GM18519 (cell line): ENCODE results near the gene ANKRD6.

Experiments used
- ATAC-seq: cut with Tn5 transposase; IDR thresholded peaks from one replicate; pipeline ENCODE4 v1.9.1; 2021; ENCODE audit warnings: mild to moderate bottlenecking, moderate library complexity; ENCODE audit not compliant: unreplicated experiment, low FRiP score

The ANKRD6 gene

DNA sequence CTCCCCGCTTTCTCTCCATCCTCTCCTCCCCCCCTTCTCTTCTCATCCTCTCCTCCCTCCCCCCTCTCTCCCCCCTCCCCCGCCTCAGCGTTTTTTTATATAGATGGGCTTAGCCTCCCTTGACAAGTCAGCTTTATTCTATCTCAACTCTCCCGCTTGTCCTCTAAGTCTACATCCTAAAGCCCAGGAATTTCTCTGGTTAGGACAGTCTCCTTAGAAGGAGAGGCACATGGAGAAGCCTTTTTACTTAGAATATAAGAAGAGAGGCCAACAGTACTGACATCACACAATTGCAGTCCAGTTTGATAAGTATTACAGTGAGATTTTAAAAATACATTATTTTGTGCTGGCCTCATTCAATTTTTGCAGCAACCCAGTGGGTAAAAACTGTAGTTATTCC is 122.1 kb downstream of the ANKRD6 start:
- ATAC-seq: no peak

DNA sequence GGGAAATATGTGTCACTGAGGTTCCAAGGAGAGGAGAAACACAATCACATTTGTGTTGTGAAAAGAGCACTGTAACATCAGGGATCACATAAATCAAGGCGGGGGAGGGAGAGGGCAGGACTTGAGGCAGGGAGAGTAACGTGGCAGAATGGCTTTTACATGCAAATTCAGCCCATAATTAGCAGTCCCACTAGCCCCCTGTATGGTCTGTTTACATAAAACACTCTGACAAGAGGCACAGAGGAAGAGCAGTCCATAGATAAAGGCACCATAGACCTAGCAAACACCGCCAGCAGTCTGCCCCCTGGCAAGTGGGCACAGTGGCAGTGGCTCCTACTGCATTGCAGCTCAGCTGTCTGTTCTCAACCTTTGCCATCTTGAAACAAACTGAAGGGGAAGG is 122.9 kb downstream of the ANKRD6 start:
- ATAC-seq: no peak

DNA sequence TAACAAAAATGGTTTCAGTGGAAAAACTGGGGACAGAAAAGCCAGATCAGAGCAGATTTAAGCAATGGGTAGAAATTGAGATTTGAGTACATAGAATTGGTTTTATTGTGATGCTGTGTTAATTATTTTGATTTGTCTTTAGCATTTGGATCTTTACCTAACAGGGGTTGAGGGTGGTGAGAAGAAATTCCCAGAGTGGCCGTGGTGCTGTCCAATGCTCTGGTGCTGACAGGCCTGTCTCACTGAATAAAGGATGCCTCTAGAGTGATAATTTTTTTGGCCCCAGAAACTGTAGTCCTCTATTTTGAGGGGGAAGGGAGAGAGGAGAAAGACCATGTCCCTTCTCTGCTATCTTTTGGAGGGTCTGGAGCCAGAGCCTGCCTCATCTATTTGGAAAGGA is 126.5 kb downstream of the ANKRD6 start:
- ATAC-seq: no peak

DNA sequence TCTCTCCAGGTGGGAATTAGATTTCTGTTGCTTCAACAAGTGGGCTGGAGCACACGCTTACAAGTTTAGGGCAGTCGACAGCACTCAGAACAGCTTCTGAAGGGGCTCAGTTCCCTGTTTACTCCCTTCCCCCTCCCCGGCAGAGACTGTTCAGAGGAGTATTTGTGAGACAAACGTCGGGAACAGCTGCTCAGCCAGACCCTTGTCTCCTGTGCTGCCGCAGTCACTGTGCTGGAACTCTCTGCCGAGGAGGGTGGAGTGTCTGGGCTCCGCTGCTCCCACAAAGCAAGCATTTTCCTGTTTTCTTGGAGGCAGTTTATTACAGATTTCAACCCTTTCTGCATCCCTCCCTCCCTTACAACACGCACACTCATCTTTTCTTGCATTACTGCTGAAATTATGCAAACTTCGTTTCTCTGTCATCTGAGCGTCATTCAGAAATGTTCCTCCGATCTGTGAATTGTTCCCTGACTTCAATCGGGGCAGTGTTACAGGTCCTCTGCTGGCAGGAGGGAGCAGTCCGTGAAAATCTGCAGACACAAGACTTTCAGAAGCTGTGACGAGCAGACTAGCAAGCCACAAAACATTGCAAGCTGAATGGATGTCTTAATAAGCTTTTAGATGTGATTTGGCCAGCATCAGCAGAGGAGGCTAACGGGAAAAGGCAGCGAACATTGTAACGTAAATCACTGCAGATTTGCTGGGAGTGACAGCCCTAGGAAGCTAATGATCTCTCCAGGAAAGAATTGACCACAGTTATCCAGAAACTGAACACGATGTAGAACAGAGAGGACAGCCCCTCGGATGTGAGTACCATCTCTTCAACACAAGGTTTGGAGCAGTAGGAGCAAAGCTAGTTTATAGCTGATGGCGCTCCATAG is 129.4 kb downstream of the ANKRD6 start:
- no peak for ATAC-seq

DNA sequence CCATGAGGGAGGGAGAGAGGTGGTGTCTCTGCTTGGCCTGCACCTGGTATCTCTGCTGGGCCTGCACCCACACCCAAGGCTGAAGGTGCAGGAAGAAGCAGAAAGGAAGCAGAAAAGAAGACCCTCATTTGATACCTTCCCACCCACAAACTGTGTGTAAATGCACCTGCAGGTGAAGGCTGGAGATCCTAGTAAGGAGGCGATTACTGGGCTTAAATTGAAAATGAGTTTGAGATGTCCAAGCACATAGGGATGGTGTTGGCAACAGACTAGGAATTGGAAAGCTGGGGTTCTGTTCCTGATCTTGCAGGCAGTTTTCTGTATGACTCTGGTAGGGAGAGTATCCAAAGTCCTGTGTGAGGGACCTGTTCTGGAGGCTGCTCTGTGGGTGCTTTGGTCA is 130.9 kb downstream of the ANKRD6 start:
- ATAC-seq: no peak

DNA sequence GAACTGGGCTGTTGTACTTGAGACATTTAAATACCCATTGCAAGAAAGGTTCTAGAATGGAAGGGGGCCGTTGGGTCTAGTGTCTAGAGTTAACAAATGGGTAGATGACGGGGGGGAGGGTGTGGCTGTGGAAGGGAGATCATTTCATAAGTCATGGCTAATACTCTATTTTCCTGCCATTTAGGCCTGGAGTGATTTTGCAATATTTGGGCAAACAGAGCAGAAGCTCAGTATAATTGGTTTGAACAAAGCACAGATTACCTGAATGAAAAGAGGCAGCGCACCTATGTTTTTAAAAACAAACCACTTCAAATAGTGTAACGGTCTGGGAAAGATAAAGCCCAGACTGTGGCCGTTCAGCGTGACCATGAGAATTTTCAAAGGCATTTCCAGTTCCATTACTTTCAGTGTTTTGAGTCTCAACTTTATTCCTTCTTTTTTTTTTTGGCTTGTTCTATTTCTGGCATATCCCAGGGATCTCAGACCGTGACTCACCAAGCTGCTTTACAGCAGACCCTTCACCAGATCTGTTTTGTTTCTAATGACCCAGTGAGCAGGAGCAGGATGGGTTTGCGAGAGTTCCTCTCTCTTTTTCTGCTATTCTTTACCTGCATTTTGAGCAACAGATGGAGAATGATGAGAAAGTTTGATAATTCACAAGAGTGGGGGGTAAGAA is 131.9 kb downstream of the ANKRD6 start:
- ATAC-seq: no peak

DNA sequence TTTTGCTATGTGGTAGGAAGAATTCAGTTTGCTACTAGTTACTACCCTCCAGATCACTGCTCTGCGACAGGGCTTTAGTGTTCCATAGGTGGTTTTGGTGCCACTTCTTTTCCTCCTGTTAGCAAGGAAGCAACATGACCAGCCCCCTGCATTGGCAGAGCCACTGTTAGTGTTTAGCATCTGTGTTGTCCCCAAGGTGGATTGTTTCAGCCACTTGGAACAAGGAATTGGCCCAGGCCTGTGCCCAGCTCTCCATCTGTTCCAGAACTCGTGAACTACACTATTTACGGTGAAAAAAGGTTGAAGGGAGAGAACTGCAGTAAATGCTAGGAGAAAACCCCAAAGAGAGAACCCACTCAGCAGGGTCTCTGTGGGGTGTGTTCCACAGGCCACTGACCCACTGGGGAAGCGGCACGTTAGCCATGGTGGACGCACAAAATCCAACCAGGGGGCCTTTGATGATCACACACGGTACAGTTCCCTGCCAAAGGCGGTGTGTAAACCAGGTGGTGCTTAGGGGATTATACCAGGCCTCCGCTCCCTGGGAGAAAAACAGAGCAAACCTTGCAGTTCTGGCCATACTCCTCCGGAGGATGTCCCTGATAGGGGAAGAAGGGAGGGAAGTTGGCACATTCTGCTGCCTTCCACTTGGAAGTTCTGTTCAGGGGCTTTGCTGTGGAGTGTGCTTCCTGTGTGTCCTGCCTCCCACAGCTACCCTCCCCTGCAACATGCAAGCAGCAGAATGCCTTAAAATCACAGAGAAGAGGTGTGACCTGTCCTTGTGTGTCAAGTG is 133.3 kb downstream of the ANKRD6 start:
- ATAC-seq: no peak

DNA sequence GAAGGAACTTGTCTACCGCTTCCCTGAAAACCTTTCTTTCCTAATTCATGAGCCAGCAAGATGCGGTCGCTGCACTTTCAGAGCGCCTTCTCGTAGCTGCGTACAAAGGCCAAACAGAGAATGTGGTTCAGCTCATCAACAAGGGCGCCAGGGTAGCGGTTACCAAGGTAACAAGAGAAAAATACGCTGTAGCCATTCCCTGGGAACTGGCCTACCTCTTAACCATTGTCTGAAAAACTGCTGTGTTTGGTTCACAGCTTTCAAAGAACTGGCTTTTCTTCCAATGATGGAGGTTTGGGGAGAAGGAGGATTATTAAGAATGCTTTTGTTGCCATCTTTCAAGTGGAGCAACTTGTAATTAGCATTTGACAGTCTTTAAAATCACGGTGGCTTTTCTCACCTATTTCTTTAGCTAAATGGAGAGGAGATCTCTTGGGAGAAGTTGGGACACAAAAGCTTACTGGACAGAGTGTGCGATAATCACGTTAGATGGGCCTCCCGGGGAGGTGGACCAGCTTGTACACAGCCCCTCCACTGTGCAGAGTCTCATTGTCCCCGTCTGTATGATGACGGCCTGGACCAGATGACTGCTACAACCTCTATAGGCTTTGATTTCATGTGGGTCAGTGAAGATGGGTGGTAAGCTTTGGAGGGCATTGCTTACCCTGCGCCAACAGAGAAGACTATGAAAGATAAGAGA is 134.1 kb downstream of the ANKRD6 start:
- ATAC-seq: no peak

DNA sequence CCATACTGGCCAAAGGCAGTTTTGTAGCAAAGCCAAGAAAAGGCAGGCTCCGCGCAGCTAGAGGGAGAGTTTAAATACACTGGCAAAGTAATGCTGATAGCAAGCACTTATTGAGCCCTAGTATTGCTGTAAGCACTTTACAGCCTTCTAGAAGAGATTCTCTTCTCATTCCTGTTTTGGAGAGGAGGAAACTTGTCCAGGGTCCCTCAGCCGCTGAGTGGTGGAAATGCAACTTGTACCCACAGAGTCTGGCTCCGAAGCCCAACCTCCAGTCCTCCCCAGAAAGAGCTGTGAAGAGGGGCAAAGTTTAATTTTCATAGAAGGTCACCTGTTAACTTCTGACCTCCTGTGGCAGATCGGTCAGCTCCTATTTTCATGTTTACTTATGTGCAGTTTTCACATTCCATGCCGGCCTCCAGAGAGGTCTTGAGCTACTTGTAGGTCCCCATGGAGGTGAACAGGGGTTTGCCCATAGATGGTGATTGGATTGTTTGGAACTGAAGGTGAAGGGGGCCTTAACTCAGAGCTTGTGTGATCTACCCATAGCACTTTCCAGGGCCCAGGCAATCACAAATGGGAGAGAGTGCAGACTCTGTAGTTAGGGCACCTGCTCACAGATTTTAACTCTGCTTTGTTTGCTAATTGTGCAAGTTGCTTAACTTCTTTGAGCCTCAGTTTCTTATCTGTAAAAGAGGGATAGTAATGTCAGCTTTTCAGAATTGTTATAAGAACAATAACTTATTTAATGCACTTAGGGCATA is 134.9 kb downstream of the ANKRD6 start:
- ATAC-seq: no peak

DNA sequence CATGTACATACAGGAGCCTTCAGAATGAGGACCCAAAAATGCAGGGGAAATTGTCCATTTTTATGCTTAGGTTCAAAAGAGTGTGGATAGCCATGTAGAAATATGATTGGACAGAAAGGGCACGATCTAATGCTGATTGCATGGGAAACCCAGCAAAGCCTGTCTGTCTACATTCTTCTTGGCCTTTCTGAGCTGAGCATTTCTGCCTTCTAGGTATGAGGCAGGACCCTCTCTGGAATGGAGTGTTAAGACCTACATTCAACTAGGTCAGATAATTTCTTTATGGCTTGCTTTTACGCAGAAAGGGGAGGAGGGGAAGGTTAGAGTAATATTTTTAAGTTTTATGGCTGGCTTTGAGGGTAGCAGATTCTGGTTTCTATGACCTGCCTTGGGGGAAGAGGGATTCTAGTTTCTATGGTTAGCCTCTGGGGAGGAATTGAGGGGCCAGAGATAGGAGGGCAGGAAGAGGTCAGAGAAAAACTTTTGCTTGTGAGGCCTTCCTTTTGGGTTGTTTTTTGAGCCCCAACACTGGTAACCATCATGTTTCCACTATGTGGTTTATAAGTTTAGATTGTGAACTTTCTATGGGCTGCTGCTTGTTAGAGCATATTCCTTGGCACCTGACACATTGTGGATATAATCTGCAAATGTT is 142.1 kb downstream of the ANKRD6 start:
- ATAC-seq: no peak

DNA sequence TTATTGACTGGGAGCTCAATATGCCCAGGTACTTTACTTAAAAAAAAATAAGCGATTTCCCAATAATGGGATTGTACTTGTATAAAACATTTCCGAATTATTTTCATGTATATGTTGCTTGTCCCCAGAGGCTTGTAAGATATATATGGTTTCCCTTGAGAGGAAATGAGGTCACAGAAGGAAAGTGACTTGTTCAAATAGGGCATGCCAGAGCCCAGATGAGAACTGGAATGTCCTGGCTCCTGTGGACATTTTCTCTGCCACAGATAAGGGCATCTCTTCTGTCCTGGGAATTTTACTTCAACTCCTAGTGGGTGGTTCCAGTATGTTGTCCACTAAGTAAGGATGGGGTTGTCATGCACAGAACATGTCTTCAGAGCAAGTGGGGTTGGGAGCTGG is 142.6 kb downstream of the ANKRD6 start:
- no peak for ATAC-seq

DNA sequence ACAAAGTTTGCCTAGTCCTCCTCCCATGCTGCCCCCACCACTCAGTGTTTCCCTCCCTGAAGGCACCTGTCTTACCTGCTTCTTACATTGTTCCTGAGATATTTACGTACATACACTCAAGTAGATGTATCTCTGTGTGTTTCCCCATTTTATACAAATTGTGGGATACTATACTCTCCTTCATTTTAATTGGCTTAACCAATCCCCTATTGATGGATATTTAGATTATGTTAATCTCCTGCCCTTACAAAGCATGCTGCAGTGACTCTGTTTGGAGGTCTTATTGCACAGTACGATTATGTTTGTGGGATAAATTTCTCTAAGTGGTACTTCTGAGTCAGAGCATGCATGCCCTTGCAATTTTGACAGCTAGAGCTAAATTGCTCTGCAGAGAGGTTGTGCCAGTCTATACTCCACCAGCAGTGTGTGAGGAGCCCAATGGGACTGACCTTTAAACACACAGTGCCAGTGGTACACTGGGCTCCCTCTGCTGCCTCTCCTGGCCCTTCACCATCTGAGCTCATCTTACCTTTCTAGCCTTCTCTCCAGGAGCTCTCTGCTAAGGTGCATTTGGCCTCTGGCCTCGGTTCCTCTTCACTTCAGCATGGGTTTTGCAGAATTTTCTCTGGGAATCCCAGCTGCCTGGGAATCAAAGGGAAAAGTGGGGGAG is 148.2 kb downstream of the ANKRD6 start:
- ATAC-seq: no peak

DNA sequence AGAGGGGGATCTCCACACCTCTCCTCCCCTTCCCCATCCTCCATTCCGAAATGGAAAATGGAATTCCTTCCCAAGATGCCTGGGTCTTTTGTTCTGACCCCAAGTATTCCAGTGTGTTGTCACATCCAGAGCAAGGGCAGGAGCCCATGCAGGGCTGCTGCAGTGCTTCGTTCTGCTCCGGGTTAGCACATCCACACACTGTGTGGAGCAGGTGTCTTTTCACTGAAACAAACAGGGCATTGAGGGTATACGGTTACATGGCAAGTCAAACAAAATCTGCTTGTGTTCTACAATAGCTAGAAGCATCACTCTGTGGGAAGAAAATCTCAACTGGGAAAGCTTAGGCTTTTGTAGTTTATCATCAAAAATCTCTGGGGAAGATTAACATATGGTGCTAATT is 148.7 kb downstream of the ANKRD6 start:
- ATAC-seq: no peak

DNA sequence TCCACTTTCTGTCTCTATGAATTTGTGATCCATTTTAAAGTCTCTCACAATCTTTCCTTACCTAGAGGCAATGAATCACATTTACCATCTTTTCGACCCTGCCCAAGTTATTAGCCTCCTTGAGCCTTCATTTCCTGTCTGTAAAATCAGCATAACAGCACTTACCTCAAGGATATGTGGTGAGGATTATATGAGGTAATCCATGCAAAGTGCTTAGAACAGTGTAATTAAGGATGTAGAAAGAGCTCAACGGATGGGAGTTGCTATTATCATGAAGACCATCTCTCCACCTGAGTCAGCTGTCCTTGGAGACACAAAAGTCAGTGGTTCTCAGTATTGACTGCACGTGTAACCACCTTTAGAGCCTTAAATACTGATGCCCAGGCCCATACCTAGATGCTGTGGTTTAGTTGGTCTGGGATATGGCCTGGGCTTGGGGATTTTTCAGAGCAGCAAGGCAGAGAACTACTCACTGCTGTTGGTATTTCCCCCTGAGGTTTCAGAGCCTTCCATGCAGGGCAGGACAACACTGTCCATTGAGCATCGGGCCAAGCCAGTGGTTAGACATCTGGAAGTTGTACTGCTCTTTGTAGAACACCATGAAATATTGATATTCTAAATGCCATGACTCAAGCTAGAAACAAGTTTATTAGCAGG is 149.8 kb downstream of the ANKRD6 start:
- no peak for ATAC-seq

DNA sequence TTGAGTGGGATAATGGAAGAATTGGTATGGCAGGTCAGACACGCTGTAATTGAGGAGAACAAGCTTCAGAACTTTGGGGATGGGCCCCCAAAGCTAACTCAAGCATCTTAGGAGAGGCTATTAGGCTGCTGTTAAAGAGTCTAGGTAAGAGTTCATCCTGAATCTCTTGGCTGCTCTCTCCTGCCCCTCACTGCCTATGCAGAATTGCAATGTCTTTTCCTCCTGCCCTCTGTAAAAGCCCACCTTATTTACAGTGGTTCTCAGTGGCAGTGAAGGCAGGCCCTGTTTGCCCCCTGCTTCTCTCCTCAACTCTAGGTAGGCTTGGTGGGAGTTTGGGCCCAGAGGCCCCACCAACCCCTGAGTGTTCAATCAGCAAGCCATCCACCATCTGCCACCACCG is 150.6 kb downstream of the ANKRD6 start:
- ATAC-seq: no peak

DNA sequence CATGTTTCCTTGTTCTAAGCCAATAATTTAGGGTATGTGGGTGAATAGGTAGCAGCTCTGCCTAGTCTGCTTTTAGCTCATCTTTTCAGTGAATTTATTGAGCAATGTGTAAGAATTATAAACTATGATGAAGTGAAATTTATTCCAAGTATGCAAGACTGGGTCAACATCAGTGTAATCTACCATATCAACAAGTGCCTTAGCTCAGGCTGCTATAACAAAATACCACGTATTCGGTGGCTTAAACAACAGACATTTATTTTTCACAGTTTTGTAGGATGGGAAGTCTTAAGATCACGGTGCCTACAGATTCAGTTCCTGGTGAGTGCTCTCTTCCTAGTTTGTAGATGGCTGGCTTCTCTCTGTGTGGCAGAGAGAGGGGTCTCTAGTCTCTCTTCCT is 151.6 kb downstream of the ANKRD6 start:
- no peak for ATAC-seq

DNA sequence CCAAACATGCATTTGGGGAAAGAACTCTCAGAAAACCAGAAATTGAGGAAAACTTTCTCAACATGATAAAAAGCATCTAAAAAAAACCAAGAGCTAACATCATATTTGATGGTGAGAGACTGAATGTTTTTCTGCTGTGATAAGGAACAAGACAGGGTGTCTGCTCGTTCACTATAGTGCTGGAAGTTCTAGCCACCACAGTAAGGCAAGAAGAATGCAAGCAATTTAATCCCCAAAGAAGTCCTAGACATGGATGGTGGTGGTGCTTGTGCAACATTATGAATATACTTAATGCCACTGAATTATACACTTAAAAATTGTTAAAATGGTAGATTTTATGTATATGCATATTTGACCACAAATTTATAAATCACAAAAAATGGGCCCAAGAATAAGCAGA is 152.2 kb downstream of the ANKRD6 start:
- ATAC-seq: no peak

DNA sequence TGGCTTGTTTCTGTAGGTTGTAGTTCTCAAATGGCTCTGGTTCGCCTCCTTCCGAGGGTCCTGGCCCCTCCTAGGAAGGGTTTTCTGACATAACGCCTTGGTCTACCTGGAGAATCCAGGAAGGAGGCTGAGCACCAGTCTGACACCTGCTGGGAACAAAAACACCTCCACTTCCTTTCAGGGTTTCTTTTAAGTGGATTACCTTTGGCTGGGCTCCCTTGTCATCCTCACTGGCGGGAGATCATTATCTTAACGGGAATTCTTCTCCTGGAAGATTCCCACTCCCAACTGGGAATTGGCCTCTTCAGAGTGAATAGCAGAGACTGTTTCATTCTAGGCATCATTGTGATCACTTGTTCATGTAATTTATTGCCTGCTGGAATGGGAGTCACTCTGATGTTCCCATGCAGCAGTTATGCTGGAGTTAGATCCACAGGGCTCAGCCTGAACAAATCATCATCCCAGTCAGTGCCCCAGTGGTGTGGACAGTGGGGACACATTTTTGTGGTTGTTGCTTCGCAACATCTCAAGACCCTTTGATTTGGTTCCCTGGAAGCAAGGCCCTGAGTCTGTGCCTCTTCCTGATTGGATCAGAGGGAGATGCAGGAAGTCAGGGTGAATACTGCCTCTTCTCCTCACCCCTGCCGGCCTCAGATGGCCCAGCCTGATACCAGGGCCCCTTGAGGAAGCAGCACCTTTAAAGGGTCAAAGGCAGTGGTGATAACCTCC is 156.5 kb downstream of the ANKRD6 start:
- ATAC-seq: no peak
